Neural cell (in vitro differentiated cells): ENCODE data around the gene OR2V1. TPM values are rescaled to one million over a fixed set of nuclear protein-coding genes. Genes with fewer than 3 reads are reported as not detected.

ENCODE experiments used
- H2AFZ ChIP-seq: fragments of 200-600, 300-800 bp; sonication (generic), shearing (Covaris generic); 2 replicates; pipeline ENCODE4 v1.6.0; 2014; ENCODE audit warnings: low read depth, mild to moderate bottlenecking, antibody characterized with exemption, low read length, moderate library complexity
- H3F3A ChIP-seq: fragments of 200-600 bp; shearing (Covaris generic); 2 replicates; pipeline ENCODE4 v1.6.1; 2016; ENCODE audit warnings: mild to moderate bottlenecking, moderate library complexity, mixed read lengths, antibody characterized with exemption, low read length; ENCODE audit not compliant: insufficient read depth, poor library complexity, severe bottlenecking
- H3K27ac ChIP-seq: fragments of 200-600, 300-800 bp; sonication (generic), shearing (Covaris generic); 2 replicates; pipeline ENCODE4 v1.5.1; 2014; ENCODE audit warnings: mild to moderate bottlenecking, low read length, moderate library complexity
- H3K27me3 ChIP-seq: fragments of 300-800, 200-600 bp; sonication (generic), shearing (Covaris generic); 2 replicates; pipeline ENCODE4 v1.6.0; 2014; ENCODE audit warnings: mild to moderate bottlenecking, low read depth, low read length, moderate library complexity; ENCODE audit not compliant: insufficient read depth
- H3K36me3 ChIP-seq: fragments of 300-800, 200-600 bp; sonication (generic), shearing (Covaris generic); 2 replicates; pipeline ENCODE4 v1.5.1; 2014; ENCODE audit warnings: mild to moderate bottlenecking, antibody characterized with exemption, low read length, moderate library complexity; ENCODE audit not compliant: insufficient read depth
- H3K4me2 ChIP-seq: fragments of 300-800, 200-600 bp; sonication (generic), shearing (Covaris generic); 2 replicates; pipeline ENCODE4 v1.6.0; 2014; ENCODE audit warnings: mild to moderate bottlenecking, low read length
- H3K4me3 ChIP-seq: fragments of 300-800, 200-600 bp; sonication (generic), shearing (Covaris generic); 2 replicates; pipeline ENCODE4 v1.5.1; 2014; ENCODE audit warnings: mild to moderate bottlenecking, low read length, moderate library complexity
- H3K79me2 ChIP-seq: fragments of 200-600 bp; shearing (Covaris generic); replicated peaks from 2 replicates; pipeline ENCODE4 v1.6.0; 2014; ENCODE audit warnings: mild to moderate bottlenecking, low read length, moderate library complexity; ENCODE audit not compliant: insufficient read depth
- H3K9ac ChIP-seq: fragments of 300-800, 200-600 bp; sonication (generic), shearing (Covaris generic); 2 replicates; pipeline ENCODE4 v1.6.1; 2016; ENCODE audit warnings: mild to moderate bottlenecking, low read length, mixed read lengths
- H3K9me2 ChIP-seq: fragments of 200-600 bp; shearing (Covaris generic); 2 replicates; pipeline ENCODE4 v1.6.1; 2016; ENCODE audit warnings: mild to moderate bottlenecking, low read length, mixed read lengths; ENCODE audit not compliant: insufficient read depth
- H3K9me3 ChIP-seq: fragments of 200-600, 300-800 bp; sonication (generic), shearing (Covaris generic); 2 replicates; pipeline ENCODE4 v1.6.1; 2016; ENCODE audit warnings: mild to moderate bottlenecking, mixed run types, low read length, moderate library complexity, mixed read lengths
- H4K20me1 ChIP-seq: fragments of 200-600 bp; shearing (Covaris generic); 2 replicates; pipeline ENCODE4 v1.6.1; 2016; ENCODE audit warnings: mild to moderate bottlenecking, mixed run types; ENCODE audit not compliant: insufficient read depth
- CTCF ChIP-seq: fragments of 450-650 bp; IDR thresholded peaks from 2 replicates; pipeline ENCODE4 v1.5.1; 2014; ENCODE audit warnings: antibody characterized with exemption, mild to moderate bottlenecking, moderate library complexity; ENCODE audit not compliant: poor library complexity, severe bottlenecking
- EP300 ChIP-seq: fragments of 450-650 bp; conservative IDR thresholded peaks from 2 replicates; pipeline ENCODE4 v1.6.1; 2014; ENCODE audit warnings: antibody characterized with exemption, mild to moderate bottlenecking, moderate library complexity; ENCODE audit not compliant: poor library complexity, severe bottlenecking
- EZH2 ChIP-seq: fragments of 200-600, 300-800 bp; shearing (Covaris generic), sonication (generic); IDR thresholded peaks from 2 replicates; pipeline ENCODE4 v1.6.1; 2014; ENCODE audit warnings: antibody characterized with exemption, low read length, borderline replicate concordance, mild to moderate bottlenecking; ENCODE audit not compliant: insufficient read depth, poor library complexity, severe bottlenecking
- MXI1 ChIP-seq: fragments of 450-650 bp; conservative IDR thresholded peaks from 2 replicates; pipeline ENCODE4 v1.6.1; 2014; ENCODE audit warnings: antibody characterized with exemption, mild to moderate bottlenecking; ENCODE audit not compliant: poor library complexity, severe bottlenecking
- POLR2AphosphoS5 ChIP-seq: IDR thresholded peaks from 2 replicates; pipeline ENCODE4 v1.6.1; 2012
- RAD21 ChIP-seq: fragments of 450-650 bp; conservative IDR thresholded peaks from 2 replicates; pipeline ENCODE4 v1.6.1; 2014; ENCODE audit warnings: antibody characterized with exemption, mild to moderate bottlenecking, moderate library complexity
- REST ChIP-seq: IDR thresholded peaks from 2 replicates; pipeline ENCODE4 v1.6.1; 2012; ENCODE audit warnings: borderline replicate concordance
- SMC3 ChIP-seq: fragments of 450-650 bp; conservative IDR thresholded peaks from 2 replicates; pipeline ENCODE4 v1.6.1; 2014; ENCODE audit warnings: antibody characterized with exemption, mild to moderate bottlenecking, moderate library complexity; ENCODE audit not compliant: poor library complexity
- TAF1 ChIP-seq: IDR thresholded peaks from 2 replicates; pipeline ENCODE4 v1.6.1; 2012; ENCODE audit warnings: low read depth
- polyA plus RNA-seq: library from polyadenylated mRNA; depleted of rRNA; stranded (reverse); fragments of >200 nt; gene quantifications from 2 replicates; pipeline ENCODE4 v1.2.3, GENCODE V29; 2014

The OR2V1 gene
- polyA plus RNA-seq, 1 donor from 2014 or later: not detected

- Histone ChIP-seq H4K20me1 (no peaks in the 10 kb centered on the region), H3K79me2 (no peaks in the 10 kb centered on the region), H3K36me3 (no peaks in the 10 kb centered on the region), H2AFZ (no peak overlapping the region), H3K27ac (no peak overlapping the region), H3K27me3 (no peaks in the 10 kb centered on the region), H3K4me3 (no peak overlapping the region), H3F3A (no peaks in the 10 kb centered on the region), H3K9me3 (no peaks in the 10 kb centered on the region), H3K4me2 (no peak overlapping the region), H3K9me2 (no peaks in the 10 kb centered on the region), H3K9ac (no peak overlapping the region)
- TF ChIP-seq REST: no peak
- TF ChIP-seq SMC3: no peak
- TF ChIP-seq EP300: no peak
- TF ChIP-seq TAF1: no peak
- no peak for TF ChIP-seq POLR2AphosphoS5
- TF ChIP-seq CTCF: no peak
- TF ChIP-seq RAD21: no peak
- no peak for TF ChIP-seq EZH2
- no peak for TF ChIP-seq MXI1
Observed at GRCh38 chr5:181086026-181086883, 44.7 kb downstream of the OR2V1 start.

- H3F3A ChIP-seq: no peaks in the 10 kb centered on the region
- H3K36me3 ChIP-seq: no peaks in the 10 kb centered on the region
- no peaks in the 10 kb centered on the region for H3K27me3 ChIP-seq
- H3K4me2 ChIP-seq: no peak overlapping the region
- H3K27ac ChIP-seq: no peak overlapping the region
- no peak overlapping the region for H2AFZ ChIP-seq
- TF ChIP-seq RAD21: no peak
- no peak for TF ChIP-seq EP300
- TF ChIP-seq SMC3: no peak
- TF ChIP-seq CTCF: no peak
- TF ChIP-seq EZH2: no peak
- no peak for TF ChIP-seq TAF1
- no peak for TF ChIP-seq POLR2AphosphoS5
- no peak for TF ChIP-seq MXI1
- TF ChIP-seq REST: no peak
- H3K9ac ChIP-seq: no peak overlapping the region
- no peaks in the 10 kb centered on the region for H3K9me3 ChIP-seq
- H4K20me1 ChIP-seq: no peaks in the 10 kb centered on the region
- H3K79me2 ChIP-seq: no peaks in the 10 kb centered on the region
- H3K4me3 ChIP-seq: no peak overlapping the region
- H3K9me2 ChIP-seq: no peaks in the 10 kb centered on the region
Observed at GRCh38 chr5:181084621-181085195, 46.3 kb downstream of the OR2V1 start.
